IMR-90 (cell line): ENCODE results near the gene SPATA2. TPM values are rescaled to one million over a fixed set of nuclear protein-coding genes. Genes with fewer than 3 reads are reported as not detected.

ENCODE experiments used
- ATAC-seq: fragments of 200-7000 bp; cut with Tn5 transposase; 2 replicates; pipeline ENCODE4 v1.9.1; 2020; ENCODE audit warnings: low read depth, mild to moderate bottlenecking, moderate library complexity
- BruUV-seq: library from RNA; stranded (reverse); fragments of 400-500 nt; replicated peaks from 2 replicates; lab custom pipeline; 2021; lab: Mats Ljungman, UMichigan
- CTCF ChIA-PET: fragments of 300-600 bp; formaldehyde crosslinking; extraction: SDS; loops from one replicate; lab custom pipeline; 2021; ENCODE audit warnings: antibody characterized with exemption; lab: Yijun Ruan, JAX
- POLR2A ChIA-PET: fragments of 300-600 bp; sonication (Branson Sonifier 250); formaldehyde crosslinking; loops from one replicate; lab custom pipeline; 2022; ENCODE audit warnings: antibody characterized with exemption; ENCODE audit not compliant: unreplicated experiment; lab: Charles Lee
- DNase-seq: peaks from one replicate; pipeline ENCODE4 v3.0.0; 2013
- H2AFZ ChIP-seq: replicated peaks from 2 replicates; pipeline ENCODE3; 2013; ENCODE audit warnings: low read length, mild to moderate bottlenecking; ENCODE audit not compliant: poor library complexity
- H2AK5ac ChIP-seq: 2 replicates; pipeline ENCODE4 v1.6.1; 2013; ENCODE audit warnings: low read depth, low read length, inconsistent platforms
- H2AK9ac ChIP-seq: replicated peaks from 2 replicates; pipeline ENCODE3; 2013; ENCODE audit warnings: mild to moderate bottlenecking, low read depth, low read length, moderate library complexity; ENCODE audit not compliant: poor library complexity
- H2BK120ac ChIP-seq: 2 replicates; pipeline ENCODE4 v1.6.1; 2013; ENCODE audit warnings: low read depth, low read length, inconsistent platforms
- H2BK15ac ChIP-seq: 3 replicates; pipeline ENCODE4 v1.6.1; 2013; ENCODE audit warnings: low read depth, low read length, inconsistent platforms
- H2BK20ac ChIP-seq: 2 replicates; pipeline ENCODE4 v1.6.1; 2013; ENCODE audit warnings: low read depth, mild to moderate bottlenecking, inconsistent platforms, low read length, moderate library complexity
- H2BK5ac ChIP-seq: 2 replicates; pipeline ENCODE4 v1.6.1; 2013; ENCODE audit warnings: mild to moderate bottlenecking, low read depth, low read length, inconsistent platforms; ENCODE audit not compliant: poor library complexity, severe bottlenecking
- H3K14ac ChIP-seq: replicated peaks from 2 replicates; pipeline ENCODE4 v1.6.1; 2013; ENCODE audit warnings: low read depth, low read length, inconsistent platforms
- H3K18ac ChIP-seq: 2 replicates; pipeline ENCODE4 v1.6.1; 2013; ENCODE audit warnings: low read depth, low read length, control low read depth
- H3K23ac ChIP-seq: 2 replicates; pipeline ENCODE4 v1.6.1; 2013; ENCODE audit warnings: low read depth, low read length, inconsistent platforms
- H3K27ac ChIP-seq: 2 replicates; pipeline ENCODE4 v1.5.1; 2013; ENCODE audit warnings: mild to moderate bottlenecking, control low read depth, low read length; ENCODE audit not compliant: insufficient read depth
- H3K27me3 ChIP-seq: 2 replicates; pipeline ENCODE4 v1.6.1; 2013; ENCODE audit warnings: low read length; ENCODE audit not compliant: control insufficient read depth, insufficient read depth
- H3K36me3 ChIP-seq: 2 replicates; pipeline ENCODE4 v1.6.1; 2013; ENCODE audit warnings: low read length, mixed read lengths; ENCODE audit not compliant: control insufficient read depth, insufficient read depth
- H3K4ac ChIP-seq: 2 replicates; pipeline ENCODE4 v1.6.1; 2013; ENCODE audit warnings: low read depth, low read length, inconsistent platforms
- H3K4me1 ChIP-seq: 2 replicates; pipeline ENCODE4 v1.6.1; 2013; ENCODE audit warnings: low read length, mixed read lengths; ENCODE audit not compliant: control insufficient read depth, insufficient read depth
- H3K4me2 ChIP-seq: 2 replicates; pipeline ENCODE4 v1.6.1; 2013; ENCODE audit warnings: low read depth, mild to moderate bottlenecking, control low read depth, low read length, moderate library complexity
- H3K4me3 ChIP-seq: 2 replicates; pipeline ENCODE4 v1.5.1; 2013; ENCODE audit warnings: low read depth, mild to moderate bottlenecking, control low read depth, low read length, moderate library complexity; ENCODE audit not compliant: insufficient read depth
- H3K56ac ChIP-seq: 2 replicates; pipeline ENCODE4 v1.6.1; 2013; ENCODE audit warnings: low read length, inconsistent platforms; ENCODE audit not compliant: insufficient read depth; ENCODE audit errors: extremely low read depth
- H3K79me1 ChIP-seq, 2 experiments: 2 replicates each; pipeline ENCODE4 v1.6.1; 2013; ENCODE audit warnings: low read length in 2 of 2, inconsistent platforms in 1 of 2, low read depth in 1 of 2
- H3K9ac ChIP-seq: 2 replicates; pipeline ENCODE4 v1.6.1; 2013; ENCODE audit warnings: low read depth, low read length, control low read depth
- H3K9me1 ChIP-seq: 2 replicates; pipeline ENCODE4 v1.6.1; 2013; ENCODE audit warnings: low read length, inconsistent platforms; ENCODE audit not compliant: insufficient read depth
- H3K9me3 ChIP-seq: 2 replicates; pipeline ENCODE4 v1.6.1; 2013; ENCODE audit warnings: low read length; ENCODE audit not compliant: control insufficient read depth, insufficient read depth
- H4K20me1 ChIP-seq: 2 replicates; pipeline ENCODE4 v1.6.1; 2013; ENCODE audit warnings: low read length, inconsistent platforms; ENCODE audit not compliant: insufficient read depth
- H4K5ac ChIP-seq: 2 replicates; pipeline ENCODE4 v1.6.1; 2013; ENCODE audit warnings: mild to moderate bottlenecking, low read depth, low read length, control low read depth
- H4K8ac ChIP-seq, 2 experiments: 2 replicates each; pipeline ENCODE4 v1.6.1; 2013; ENCODE audit warnings: low read depth in 2 of 2, low read length in 2 of 2, control low read depth in 1 of 2, inconsistent platforms in 1 of 2
- H4K91ac ChIP-seq: 2 replicates; pipeline ENCODE4 v1.6.1; 2013; ENCODE audit warnings: low read depth, low read length, inconsistent platforms; ENCODE audit not compliant: insufficient read depth
- BHLHE40 ChIP-seq: fragments of 150-350 bp; IDR thresholded peaks from 2 replicates; pipeline ENCODE4 v1.6.1; 2016; ENCODE audit warnings: mild to moderate bottlenecking, low read depth, low read length
- CEBPB ChIP-seq: IDR thresholded peaks from 2 replicates; pipeline ENCODE4 v1.6.1; 2012; ENCODE audit warnings: low read depth, low read length, improper control_type of control experiment
- CHD1 ChIP-seq: IDR thresholded peaks from 2 replicates; pipeline ENCODE4 v1.6.1; 2012; ENCODE audit warnings: low read depth, low read length, improper control_type of control experiment
- ELK1 ChIP-seq: fragments of 150-350 bp; IDR thresholded peaks from 2 replicates; pipeline ENCODE4 v1.6.1; 2016; ENCODE audit warnings: low read depth, mild to moderate bottlenecking, low read length, moderate library complexity, borderline replicate concordance
- FOS ChIP-seq: fragments of 150-350 bp; IDR thresholded peaks from 2 replicates; pipeline ENCODE4 v1.6.1; 2016; ENCODE audit warnings: low read depth, low read length
- MAFK ChIP-seq: IDR thresholded peaks from 2 replicates; pipeline ENCODE4 v1.6.1; 2012; ENCODE audit warnings: low read depth, low read length, improper control_type of control experiment
- MAZ ChIP-seq: IDR thresholded peaks from 2 replicates; pipeline ENCODE4 v1.6.1; 2012; ENCODE audit warnings: low read depth, mild to moderate bottlenecking, low read length, improper control_type of control experiment, moderate library complexity, borderline replicate concordance
- MXI1 ChIP-seq: IDR thresholded peaks from 2 replicates; pipeline ENCODE4 v1.6.1; 2012; ENCODE audit warnings: low read depth, mild to moderate bottlenecking, low read length, moderate library complexity, borderline replicate concordance
- NFE2L2 ChIP-seq: fragments of 150-350 bp; IDR thresholded peaks from 2 replicates; pipeline ENCODE4 v1.6.1; 2016; ENCODE audit warnings: low read depth, mild to moderate bottlenecking, low read length
- POLR2A ChIP-seq: IDR thresholded peaks from 2 replicates; pipeline ENCODE4 v1.6.1; 2012; ENCODE audit warnings: mild to moderate bottlenecking, low read depth, low read length
- RAD21 ChIP-seq: IDR thresholded peaks from 2 replicates; pipeline ENCODE4 v1.6.1; 2012; ENCODE audit warnings: low read length, improper control_type of control experiment
- RCOR1 ChIP-seq: IDR thresholded peaks from 2 replicates; pipeline ENCODE4 v1.6.1; 2012; ENCODE audit warnings: mild to moderate bottlenecking, low read length, improper control_type of control experiment; ENCODE audit not compliant: insufficient replicate concordance
- RFX5 ChIP-seq: IDR thresholded peaks from 2 replicates; pipeline ENCODE4 v1.8.0; 2012; ENCODE audit warnings: low read depth, mild to moderate bottlenecking, low read length, moderate library complexity
- SMC3 ChIP-seq: fragments of 150-350 bp; IDR thresholded peaks from 2 replicates; pipeline ENCODE4 v1.6.1; 2016; ENCODE audit warnings: low read depth, mild to moderate bottlenecking, antibody characterized with exemption, low read length, moderate library complexity
- WGBS, 2 experiments: methylation state at CpG; one replicate each; pipeline versions ENCODE4 v1.1.5 to v1.1.7; 2013; ENCODE audit warnings: missing lambda C conversion rate in 2 of 2; ENCODE audit not compliant: insufficient read length in 1 of 2; ENCODE audit errors: extremely low coverage in 2 of 2; 5-methylcytosine and 5-hydroxymethylcytosine counted together
- dilution Hi-C: fragments of 300-500 bp; cut with HindIII; formaldehyde crosslinking; loops from one replicate; pipeline ENCODE4 v1.14.3; 2018; ENCODE audit warnings: low sequenced_read_pairs; ENCODE audit not compliant: unreplicated experiment
- in situ Hi-C: fragments of 300-500 bp; cut with MboI; formaldehyde crosslinking; loops from 3 replicates; pipeline ENCODE4 v1.14.3; 2019; ENCODE audit warnings: low sequenced_read_pairs, inconsistent platforms, mixed read lengths
- intact Hi-C: fragments of 100-400 bp; cut with micrococcal nuclease; formaldehyde crosslinking; loops from 2 replicates; pipeline ENCODE4 v1.10.0; 2022
- polyA plus RNA-seq, 3 experiments: library from polyadenylated mRNA; depleted of rRNA; stranded (reverse); fragments of >200 nt; gene quantifications; 2 replicates each; pipeline ENCODE4 v1.2.3, GENCODE V29; 2012; ENCODE audit warnings: low replicate concordance in 1 of 3
- total RNA-seq: library from RNA; depleted of rRNA; stranded (reverse); fragments of >200 nt; gene quantifications from 2 replicates; pipeline ENCODE4 v1.2.3, GENCODE V29; 2012
- TF ChIP-seq, protein P1 (sequence below): fragments of 150-350 bp; IDR thresholded peaks from 2 replicates; pipeline ENCODE4 v1.6.1; 2017; ENCODE audit warnings: mild to moderate bottlenecking, antibody characterized with exemption, low read length, low read depth
- TF ChIP-seq, protein P2 (sequence below): conservative IDR thresholded peaks from 2 replicates; pipeline ENCODE4 v1.5.1; 2012; ENCODE audit warnings: mild to moderate bottlenecking, low read depth, low read length, improper control_type of control experiment

The SPATA2 gene
- total and polyA plus RNA-seq, 2 of the 4 experiments (the other 2 are of a cell fraction), result 1.3 to 4.5 TPM

DNA sequence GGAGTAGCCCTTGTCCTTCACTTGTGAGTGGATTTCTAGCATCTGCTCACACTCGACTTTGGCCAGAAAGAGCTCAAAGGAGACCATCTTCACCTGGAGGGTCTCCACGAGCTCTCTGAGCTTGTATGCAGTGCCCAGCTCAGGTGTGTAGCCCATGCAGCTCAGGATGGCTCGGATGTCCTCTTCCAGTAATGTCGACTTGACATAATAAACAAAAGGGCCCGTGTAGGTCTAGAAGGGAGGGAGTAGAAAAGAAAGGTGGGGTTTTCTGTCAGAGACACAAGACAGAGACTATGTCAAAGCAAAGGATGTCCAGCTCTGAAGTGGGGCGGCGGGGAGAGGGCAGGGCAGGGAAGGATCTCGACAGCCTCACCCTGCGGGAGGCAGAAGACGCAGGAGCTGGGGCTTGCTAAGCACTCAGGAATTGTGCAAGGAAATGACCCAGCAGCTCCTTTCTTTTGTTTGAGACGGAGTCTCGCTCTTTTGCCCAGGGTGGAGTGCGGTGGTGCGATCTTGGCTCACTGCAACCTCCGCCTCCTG lies 8.6 kb downstream of the SPATA2 start:
- no peak for ATAC-seq
- POLR2A ChIA-PET, result no interaction called here

More for the DNA sequence above, 8.6 kb downstream of the SPATA2 start:
- Histone ChIP-seq H2BK15ac (no peak overlapping the region), H2AK9ac (no peak overlapping the region), H3K27me3 (no peaks in the 10 kb centered on the region), H3K9me3 (no peaks in the 10 kb centered on the region), H4K91ac (no peak overlapping the region), H3K9ac (no peak overlapping the region), H3K9me1 (no peaks in the 10 kb centered on the region), H4K5ac (no peak overlapping the region), H3K4me2 (no peak overlapping the region), H2AK5ac (no peak overlapping the region), H3K14ac (no peak overlapping the region), H4K8ac (no peak overlapping the region), H3K56ac (no peak overlapping the region), H2AFZ (no peak overlapping the region), H3K36me3 (peaks cover 50% of the 10 kb centered on the region), H2BK5ac (no peak overlapping the region), H3K18ac (no peak overlapping the region), H3K4ac (no peak overlapping the region), H3K27ac (no peak overlapping the region), H3K79me1 (peaks cover 18 to 63% of the 10 kb centered on the region in 2 experiments), H2BK20ac (no peak overlapping the region), H2BK120ac (no peak overlapping the region), H3K4me3 (no peak overlapping the region), H3K4me1 (no peaks in the 10 kb centered on the region), H4K20me1 (peaks cover 37% of the 10 kb centered on the region), H3K23ac (no peak overlapping the region)
- in situ Hi-C loops (no loop called here), intact Hi-C loops (no loop called here), dilution Hi-C loops (no loop called here)
- TF ChIP-seq MAFK (no peak), NFE2L2 (no peak), CHD1 (no peak), ELK1 (no peak), RAD21 (no peak), CEBPB (no peak), BHLHE40 (no peak), RFX5 (no peak), MAZ (no peak), FOS (no peak), MXI1 (no peak), SMC3 (no peak), RCOR1 (no peak), POLR2A (no peak)
- TF ChIP-seq, protein P1, sequence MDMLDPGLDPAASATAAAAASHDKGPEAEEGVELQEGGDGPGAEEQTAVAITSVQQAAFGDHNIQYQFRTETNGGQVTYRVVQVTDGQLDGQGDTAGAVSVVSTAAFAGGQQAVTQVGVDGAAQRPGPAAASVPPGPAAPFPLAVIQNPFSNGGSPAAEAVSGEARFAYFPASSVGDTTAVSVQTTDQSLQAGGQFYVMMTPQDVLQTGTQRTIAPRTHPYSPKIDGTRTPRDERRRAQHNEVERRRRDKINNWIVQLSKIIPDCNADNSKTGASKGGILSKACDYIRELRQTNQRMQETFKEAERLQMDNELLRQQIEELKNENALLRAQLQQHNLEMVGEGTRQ, result no peak
- TF ChIP-seq, protein P2, sequence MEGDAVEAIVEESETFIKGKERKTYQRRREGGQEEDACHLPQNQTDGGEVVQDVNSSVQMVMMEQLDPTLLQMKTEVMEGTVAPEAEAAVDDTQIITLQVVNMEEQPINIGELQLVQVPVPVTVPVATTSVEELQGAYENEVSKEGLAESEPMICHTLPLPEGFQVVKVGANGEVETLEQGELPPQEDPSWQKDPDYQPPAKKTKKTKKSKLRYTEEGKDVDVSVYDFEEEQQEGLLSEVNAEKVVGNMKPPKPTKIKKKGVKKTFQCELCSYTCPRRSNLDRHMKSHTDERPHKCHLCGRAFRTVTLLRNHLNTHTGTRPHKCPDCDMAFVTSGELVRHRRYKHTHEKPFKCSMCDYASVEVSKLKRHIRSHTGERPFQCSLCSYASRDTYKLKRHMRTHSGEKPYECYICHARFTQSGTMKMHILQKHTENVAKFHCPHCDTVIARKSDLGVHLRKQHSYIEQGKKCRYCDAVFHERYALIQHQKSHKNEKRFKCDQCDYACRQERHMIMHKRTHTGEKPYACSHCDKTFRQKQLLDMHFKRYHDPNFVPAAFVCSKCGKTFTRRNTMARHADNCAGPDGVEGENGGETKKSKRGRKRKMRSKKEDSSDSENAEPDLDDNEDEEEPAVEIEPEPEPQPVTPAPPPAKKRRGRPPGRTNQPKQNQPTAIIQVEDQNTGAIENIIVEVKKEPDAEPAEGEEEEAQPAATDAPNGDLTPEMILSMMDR, result no peak
- CTCF ChIA-PET, result no interaction called here
- no TSS peak for BruUV-seq
- WGBS, 2 experiments, result 91% methylated on average over 10 of the region's 15 CpGs; no CpG with 5 or more reads in 1 of the 2 experiments
- DNase-seq, result no peak
